Measurements from ENCODE around the gene SWSAP1.

Gene SWSAP1

GRCh38 chr19:11418094-11418548 lies 43.7 kb downstream of the SWSAP1 start:
- peaks cover 56% of the 10 kb centered on the region for H3K27me3 ChIP-seq (ENCODE audit: insufficient read depth, low read length)
- peak overlapping the region; percentile 88 for H3K4me3 ChIP-seq (ENCODE audit: low read length)
- H3K9ac ChIP-seq (ENCODE audit: low read depth, low read length), result peak overlapping the region; percentile 42; the same call in 1 of the 2 replicates
- H3K9me3 ChIP-seq (ENCODE audit: insufficient read depth, low read depth, low read length), result no peaks in the 10 kb centered on the region
- H3K27ac ChIP-seq (ENCODE audit: low read depth, low read length), result no peak overlapping the region; the same call in 1 of the 2 replicates
- 3% methylated on average over 12 of the region's 16 CpGs for WGBS
- no peaks in the 10 kb centered on the region for H3K36me3 ChIP-seq (ENCODE audit: insufficient read depth, low read length)
- peaks cover 4% of the 10 kb centered on the region; the same call in 1 of the 2 replicates for H3K4me1 ChIP-seq (ENCODE audit: insufficient read depth, low read length)

- Histone ChIP-seq H3K27ac (ENCODE audit: low read depth, low read length) (peak within 1 kb of the TSS; percentile 63; the same call in 1 of the 2 replicates), H3K4me3 (ENCODE audit: low read length) (peak within 1 kb of the TSS; percentile 88), H3K27me3 (ENCODE audit: insufficient read depth, low read length) (peaks cover 63% of the 10 kb centered on the region), H3K36me3 (ENCODE audit: insufficient read depth, low read length) (no peaks in the 10 kb centered on the region), H3K4me1 (ENCODE audit: insufficient read depth, low read length) (peaks cover 4% of the 10 kb centered on the region; the same call in 1 of the 2 replicates), H3K9ac (ENCODE audit: low read depth, low read length) (peak within 1 kb of the TSS; percentile 68; the same call in 1 of the 2 replicates), H3K9me3 (ENCODE audit: insufficient read depth, low read depth, low read length) (no peaks in the 10 kb centered on the region)
- WGBS, result under 1% methylated on average over 72 of the region's 72 CpGs
Measured at GRCh38 chr19:11418549-11419506, 44.4 kb downstream of the SWSAP1 start, which contains the start of gene RGL3. Gene RGL3 (minus strand): TSS chr19:11419314. CDS start chr19:11419278, 36 bp downstream.

GRCh38 chr19:11420429-11421370 lies 46.2 kb downstream of the SWSAP1 start:
- Histone ChIP-seq H3K27ac (ENCODE audit: low read depth, low read length) (no peak overlapping the region), H3K4me3 (ENCODE audit: low read length) (peak overlapping the region; percentile 54), H3K9ac (ENCODE audit: low read depth, low read length) (no peak overlapping the region), H3K27me3 (ENCODE audit: insufficient read depth, low read length) (peaks cover 71% of the 10 kb centered on the region), H3K36me3 (ENCODE audit: insufficient read depth, low read length) (no peaks in the 10 kb centered on the region), H3K4me1 (ENCODE audit: insufficient read depth, low read length) (peaks cover 4% of the 10 kb centered on the region; the same call in 1 of the 2 replicates), H3K9me3 (ENCODE audit: insufficient read depth, low read depth, low read length) (no peaks in the 10 kb centered on the region)
- 5% methylated on average over 41 of the region's 46 CpGs for WGBS

- Histone ChIP-seq H3K27me3 (ENCODE audit: insufficient read depth, low read length) (peaks cover 71% of the 10 kb centered on the region), H3K27ac (ENCODE audit: low read depth, low read length) (no peak overlapping the region; the same call in 1 of the 2 replicates), H3K4me1 (ENCODE audit: insufficient read depth, low read length) (peaks cover 4% of the 10 kb centered on the region; the same call in 1 of the 2 replicates), H3K4me3 (ENCODE audit: low read length) (peak overlapping the region; percentile 54), H3K36me3 (ENCODE audit: insufficient read depth, low read length) (no peaks in the 10 kb centered on the region), H3K9me3 (ENCODE audit: insufficient read depth, low read depth, low read length) (no peaks in the 10 kb centered on the region), H3K9ac (ENCODE audit: low read depth, low read length) (no peak overlapping the region)
- WGBS, result 6% methylated on average over 36 of the region's 36 CpGs
Measured at GRCh38 chr19:11421371-11422098, 47.1 kb downstream of the SWSAP1 start.

GRCh38 chr19:11422163-11423065 lies 47.9 kb downstream of the SWSAP1 start:
- H3K4me1 ChIP-seq (ENCODE audit: insufficient read depth, low read length), result peaks cover 4% of the 10 kb centered on the region; the same call in 1 of the 2 replicates
- peak overlapping the region; percentile 54 for H3K4me3 ChIP-seq (ENCODE audit: low read length)
- H3K9ac ChIP-seq (ENCODE audit: low read depth, low read length), result peak overlapping the region; percentile 31; the same call in 1 of the 2 replicates
- no peak overlapping the region; the same call in 1 of the 2 replicates for H3K27ac ChIP-seq (ENCODE audit: low read depth, low read length)
- no peaks in the 10 kb centered on the region for H3K36me3 ChIP-seq (ENCODE audit: insufficient read depth, low read length)
- no peaks in the 10 kb centered on the region for H3K9me3 ChIP-seq (ENCODE audit: insufficient read depth, low read depth, low read length)
- peaks cover 70% of the 10 kb centered on the region for H3K27me3 ChIP-seq (ENCODE audit: insufficient read depth, low read length)
- 12% methylated on average over 56 of the region's 56 CpGs for WGBS

- no peak overlapping the region for H3K9ac ChIP-seq (ENCODE audit: low read depth, low read length)
Measured at GRCh38 chr19:11423164-11423790, 48.8 kb downstream of the SWSAP1 start.

GRCh38 chr19:11423791-11424181 lies 49.3 kb downstream of the SWSAP1 start:
- Histone ChIP-seq H3K27ac (ENCODE audit: low read depth, low read length) (no peak overlapping the region), H3K9ac (ENCODE audit: low read depth, low read length) (no peak overlapping the region), H3K4me1 (ENCODE audit: insufficient read depth, low read length) (peaks cover 4% of the 10 kb centered on the region; the same call in 1 of the 2 replicates), H3K9me3 (ENCODE audit: insufficient read depth, low read depth, low read length) (no peaks in the 10 kb centered on the region), H3K27me3 (ENCODE audit: insufficient read depth, low read length) (peaks cover 58% of the 10 kb centered on the region), H3K36me3 (ENCODE audit: insufficient read depth, low read length) (no peaks in the 10 kb centered on the region), H3K4me3 (ENCODE audit: low read length) (no peak overlapping the region)
- WGBS, result 73% methylated on average over 22 of the region's 22 CpGs

More at GRCh38 chr19:11423164-11423790, 48.8 kb downstream of the SWSAP1 start:
- Histone ChIP-seq H3K4me3 (ENCODE audit: low read length) (peak overlapping the region; percentile 54; the same call in 1 of the 2 replicates), H3K27ac (ENCODE audit: low read depth, low read length) (no peak overlapping the region), H3K27me3 (ENCODE audit: insufficient read depth, low read length) (peaks cover 63% of the 10 kb centered on the region), H3K9me3 (ENCODE audit: insufficient read depth, low read depth, low read length) (no peaks in the 10 kb centered on the region), H3K4me1 (ENCODE audit: insufficient read depth, low read length) (peaks cover 4% of the 10 kb centered on the region; the same call in 1 of the 2 replicates), H3K36me3 (ENCODE audit: insufficient read depth, low read length) (no peaks in the 10 kb centered on the region)
- 80% methylated on average over 27 of the region's 27 CpGs for WGBS

All from HUES64 (cell line).